GM19397 (cell line): Measurements from ENCODE around the gene B3GALT6.

ENCODE experiments used
- ATAC-seq: cut with Tn5 transposase; IDR thresholded peaks from one replicate; pipeline ENCODE4 v1.9.1; 2021; ENCODE audit warnings: mild to moderate bottlenecking, moderate library complexity; ENCODE audit not compliant: unreplicated experiment

Gene B3GALT6

GRCh38 chr1:1200876-1201810 lies 30.9 kb upstream of the B3GALT6 start:
- ATAC-seq: no peak

GRCh38 chr1:1202831-1203560 lies 29.0 kb upstream of the B3GALT6 start:
- no peak for ATAC-seq

GRCh38 chr1:1203561-1204424 lies 28.2 kb upstream of the B3GALT6 start:
- no peak for ATAC-seq

- ATAC-seq: no peak
Observed at GRCh38 chr1:1204425-1204920, 27.6 kb upstream of the B3GALT6 start.

- ATAC-seq: no peak
Observed at GRCh38 chr1:1204998-1205768, 26.9 kb upstream of the B3GALT6 start.

GRCh38 chr1:1205769-1206375 lies 26.2 kb upstream of the B3GALT6 start:
- no peak for ATAC-seq

GRCh38 chr1:1206376-1206965 lies 25.6 kb upstream of the B3GALT6 start, which contains the start of gene TNFRSF18:
Gene TNFRSF18, minus strand, starts transcription at chr1:1206592. Its CDS starts 21 bp downstream, at chr1:1206571.
- ATAC-seq: no peak

GRCh38 chr1:1206966-1207531 lies 25.0 kb upstream of the B3GALT6 start:
- no peak for ATAC-seq

- no peak for ATAC-seq
Observed at GRCh38 chr1:1207571-1207892, 24.5 kb upstream of the B3GALT6 start.

- ATAC-seq: no peak
Observed at GRCh38 chr1:1208713-1209433, 23.2 kb upstream of the B3GALT6 start.

GRCh38 chr1:1210726-1211540 lies 21.1 kb upstream of the B3GALT6 start:
- no peak for ATAC-seq

GRCh38 chr1:1211541-1212441 lies 20.2 kb upstream of the B3GALT6 start:
- no peak for ATAC-seq

- no peak for ATAC-seq
Observed at GRCh38 chr1:1212780-1213344, 19.2 kb upstream of the B3GALT6 start.

GRCh38 chr1:1213345-1214265 lies 18.4 kb upstream of the B3GALT6 start, which contains the start of gene TNFRSF4:
Gene TNFRSF4, minus strand, starts transcription at chr1:1214153. Its CDS starts 26 bp downstream, at chr1:1214127.
- no peak for ATAC-seq

GRCh38 chr1:1215080-1215676 lies 16.9 kb upstream of the B3GALT6 start:
- ATAC-seq: no peak
